Measurements from ENCODE around the gene MELTF. TPM values are rescaled to one million over a fixed set of nuclear protein-coding genes. Genes with fewer than 3 reads are reported as not detected.

The MELTF gene
- total RNA-seq, result 1 to 10 TPM in 3 of 5 donors, under 1 TPM in 2; 0.45 to 4.4 (median 3.5) TPM
- 1 to 10 TPM in 2 of 3 donors, under 1 TPM in 1; 0.76 to 1.8 (median 1.3) TPM for polyA plus RNA-seq
- long read RNA-seq, donor 1, result 0 reads
- long read RNA-seq, donor 2, transcript MELTF-201 (16 exons, 3,963 nt), result major isoform, 6 of 6 reads
- long read RNA-seq, donor 2, partial matches to known transcripts, result 0 of 6 reads
- long read RNA-seq, donor 2, other reads (novel, unspliced or antisense), result 0 of 6 reads
- long read RNA-seq, donor 3, result 0 reads
- long read RNA-seq, donor 4, result 0 reads
- long read RNA-seq, donor 5, result 0 reads
- long read RNA-seq, donor 6, result 0 reads
- long read RNA-seq, donor 7, result 0 reads
- long read RNA-seq, donor 8, partial matches to known transcripts, result 0 of 1 reads
- long read RNA-seq, donor 8, other reads (novel, unspliced or antisense), result 0 of 1 reads
- long read RNA-seq, donor 9, partial matches to known transcripts, result 8 of 8 reads
- long read RNA-seq, donor 9, other reads (novel, unspliced or antisense), result 0 of 8 reads
- long read RNA-seq, donor 10, partial matches to known transcripts, result 0 of 1 reads
- long read RNA-seq, donor 10, other reads (novel, unspliced or antisense), result 0 of 1 reads

GRCh38 chr3:197029511-197030167, at the start of gene MELTF:
Gene MELTF, minus strand, starts transcription at chr3:197029817. Its CDS starts 115 bp downstream, at chr3:197029702.
- Histone ChIP-seq H3K36me3 (no peaks in the 10 kb centered on the region), H3K4me3 (peak within 1 kb of the TSS; percentile 47 to 66 (median 52)), H3K9me3 (no peaks in the 10 kb centered on the region), H3K27ac (peak within 1 kb of the TSS in 3 of 5 donors; percentile 1 to 51 (median 9)), H3K4me1 (peaks cover 13 to 33% (median 23%) of the 10 kb centered on the region in 4 donors), H3K27me3 (peaks cover 0 to 46% (median 12%) of the 10 kb centered on the region in 3 donors)
- DNase-seq, result peak; percentile 58 to 83
- TF ChIP-seq POLR2AphosphoS5 (IDR thresholded peaks at IDR 0.05) (no peak), CTCF (IDR thresholded peaks at IDR 0.05) (peak in 4 of 7 experiments; percentile 10 to 89 (median 74)), POLR2A (IDR thresholded peaks at IDR 0.05) (no peak)
- intact Hi-C loops (cut with DNase I; ENCODE audit: low total_unique reads), result no loop called here
- WGBS, 5 donors, result 1 to 2% (median 2%) methylated on average over 10 to 60 of the region's 60 CpGs

- 90 to 96% (median 93%) methylated on average over 4 of the region's 4 CpGs for WGBS, 5 donors
- Histone ChIP-seq H3K4me1 (no peaks in the 10 kb centered on the region), H3K9me3 (no peaks in the 10 kb centered on the region), H3K4me3 (no peak overlapping the region), H3K27me3 (no peaks in the 10 kb centered on the region), H3K36me3 (peaks cover 0 to 37% (median 27%) of the 10 kb centered on the region in 4 donors), H3K27ac (no peak overlapping the region)
- TF ChIP-seq POLR2AphosphoS5 (IDR thresholded peaks at IDR 0.05) (no peak), EP300 (IDR thresholded peaks at IDR 0.05) (no peak), CTCF (IDR thresholded peaks at IDR 0.05) (no peak), POLR2A (IDR thresholded peaks at IDR 0.05) (no peak)
- intact Hi-C loops (cut with DNase I; ENCODE audit: low total_unique reads), result no loop called here
- DNase-seq, result no peak
Observed at GRCh38 chr3:197076415-197076814, 46.8 kb upstream of the MELTF start.

- no peaks in the 10 kb centered on the region for H3K9me3 ChIP-seq
- H3K36me3 ChIP-seq, result peaks cover 0 to 37% (median 33%) of the 10 kb centered on the region in 4 donors
- DNase-seq, result no peak
- no peak overlapping the region for H3K27ac ChIP-seq
- intact Hi-C loops (cut with DNase I; ENCODE audit: low total_unique reads), result no loop called here
- no peaks in the 10 kb centered on the region for H3K4me1 ChIP-seq
- H3K4me3 ChIP-seq, result no peak overlapping the region
- H3K27me3 ChIP-seq, result no peaks in the 10 kb centered on the region
- TF ChIP-seq POLR2AphosphoS5 (IDR thresholded peaks at IDR 0.05) (no peak), CTCF (IDR thresholded peaks at IDR 0.05) (no peak), POLR2A (IDR thresholded peaks at IDR 0.05) (no peak), EP300 (IDR thresholded peaks at IDR 0.05) (no peak)
- 82 to 97% (median 94%) methylated on average over 1 of the region's 1 CpG for WGBS, 5 donors
Observed at GRCh38 chr3:197068077-197068476, 38.5 kb upstream of the MELTF start.

- H3K4me3 ChIP-seq, result no peak overlapping the region
- WGBS, 5 donors, result 48 to 73% (median 63%) methylated on average over 1 of the region's 1 CpG
- no peaks in the 10 kb centered on the region for H3K27me3 ChIP-seq
- no peak overlapping the region for H3K27ac ChIP-seq
- peak in 1 of 2 donors; percentile 11 for DNase-seq
- H3K4me1 ChIP-seq, result no peaks in the 10 kb centered on the region
- intact Hi-C loops (cut with DNase I; ENCODE audit: low total_unique reads), result no loop called here
- no peak for TF ChIP-seq CTCF (IDR thresholded peaks at IDR 0.05)
- TF ChIP-seq POLR2A (IDR thresholded peaks at IDR 0.05), result no peak
- no peak for TF ChIP-seq POLR2AphosphoS5 (IDR thresholded peaks at IDR 0.05)
- TF ChIP-seq EP300 (IDR thresholded peaks at IDR 0.05), result no peak
- H3K36me3 ChIP-seq, result peaks cover 5 to 66% (median 59%) of the 10 kb centered on the region in 4 donors
- H3K9me3 ChIP-seq, result no peaks in the 10 kb centered on the region
Observed at GRCh38 chr3:197064771-197065170, 35.2 kb upstream of the MELTF start.
